GM23248 (cell line): ENCODE data around the gene TPRG1L. TPM values are rescaled to one million over a fixed set of nuclear protein-coding genes. Genes with fewer than 3 reads are reported as not detected.

Source experiments
- DNase-seq: peaks from one replicate; pipeline ENCODE4 v3.0.0-alpha.2; 2015
- H2AFZ ChIP-seq: fragments of 200-600 bp; sonication (generic); 2 replicates; pipeline ENCODE4 v1.6.1; 2016; ENCODE audit warnings: antibody characterized with exemption
- H3F3A ChIP-seq: fragments of 200-600 bp; sonication (generic); 2 replicates; pipeline ENCODE4 v1.6.1; 2016; ENCODE audit warnings: mild to moderate bottlenecking, antibody characterized with exemption, mixed run types; ENCODE audit not compliant: insufficient read depth
- H3K27ac ChIP-seq: fragments of 200-600 bp; sonication (generic); 2 replicates; pipeline ENCODE4 v1.5.1; 2016; ENCODE audit warnings: mild to moderate bottlenecking
- H3K27me3 ChIP-seq: fragments of 200-600 bp; sonication (generic); replicated peaks from 2 replicates; pipeline ENCODE4 v1.6.1; 2016; ENCODE audit warnings: mild to moderate bottlenecking; ENCODE audit not compliant: insufficient read depth
- H3K36me3 ChIP-seq: fragments of 200-600 bp; sonication (generic); 2 replicates; pipeline ENCODE4 v1.6.1; 2016; ENCODE audit warnings: low read depth, mild to moderate bottlenecking
- H3K4me1 ChIP-seq: fragments of 200-600 bp; sonication (generic); 2 replicates; pipeline ENCODE4 v1.6.1; 2016; ENCODE audit warnings: mild to moderate bottlenecking; ENCODE audit not compliant: insufficient read depth
- H3K4me2 ChIP-seq: fragments of 200-600 bp; sonication (generic); one replicate; pipeline ENCODE4 v1.6.1; 2016; ENCODE audit warnings: mild to moderate bottlenecking; ENCODE audit not compliant: unreplicated experiment
- H3K4me3 ChIP-seq: fragments of 200-600 bp; sonication (generic); 2 replicates; pipeline ENCODE4 v1.5.1; 2016; ENCODE audit warnings: mild to moderate bottlenecking
- H3K79me2 ChIP-seq: fragments of 200-600 bp; sonication (generic); 2 replicates; pipeline ENCODE4 v1.6.1; 2016; ENCODE audit warnings: mild to moderate bottlenecking; ENCODE audit not compliant: insufficient read depth
- H3K9ac ChIP-seq: fragments of 200-600 bp; sonication (generic); 2 replicates; pipeline ENCODE4 v1.6.1; 2016; ENCODE audit warnings: mild to moderate bottlenecking
- H3K9me2 ChIP-seq: fragments of 200-600 bp; sonication (generic); 2 replicates; pipeline ENCODE4 v1.6.1; 2016; ENCODE audit warnings: mixed run types, mild to moderate bottlenecking, moderate library complexity; ENCODE audit not compliant: insufficient read depth
- H3K9me3 ChIP-seq: fragments of 200-600 bp; sonication (generic); one replicate; pipeline ENCODE4 v1.6.1; 2017; ENCODE audit warnings: low read depth
- H4K20me1 ChIP-seq: fragments of 200-600 bp; sonication (generic); 2 replicates; pipeline ENCODE4 v1.6.0; 2016; ENCODE audit not compliant: insufficient read depth
- EZH2 ChIP-seq: fragments of 200-600 bp; sonication (generic); IDR thresholded peaks from 2 replicates; pipeline ENCODE4 v1.6.1; 2018; ENCODE audit warnings: antibody characterized with exemption, mild to moderate bottlenecking; ENCODE audit not compliant: insufficient read depth, poor library complexity, severe bottlenecking
- EZH2phosphoT487 ChIP-seq: fragments of 200-600 bp; sonication (generic); IDR thresholded peaks from 2 replicates; pipeline ENCODE4 v1.6.1; 2018; ENCODE audit warnings: antibody characterized with exemption, moderate library complexity, mild to moderate bottlenecking, low read depth; ENCODE audit not compliant: insufficient read depth
- whole genome bisulfite sequencing, 2 experiments: methylation state at CpG; one replicate each; pipeline ENCODE4 v1.1.6; 2015 to 2017; ENCODE audit warnings: low lambda C conversion rate in 2 of 2, low coverage in 1 of 2; ENCODE audit errors: missing lambda C conversion rate in 2 of 2; 5-methylcytosine and 5-hydroxymethylcytosine counted together
- in situ Hi-C: fragments of 300-500 bp; cut with MboI; formaldehyde crosslinking; loops from 2 replicates; pipeline ENCODE4 v1.15.0; 2020
- polyA plus RNA-seq: library from polyadenylated mRNA; unstranded; fragments of >200 nt; fragmentation: Nextera tagmentation; extraction: Ambion mirVana; gene quantifications from 2 replicates; pipeline ENCODE4 v1.2.1, GENCODE V29; 2016
- total RNA-seq: library from RNA; depleted of rRNA; stranded (reverse); fragments of >200 nt; shearing (Covaris generic); gene quantifications from 2 replicates; pipeline ENCODE4 v1.2.3, GENCODE V29; 2014

TPRG1L gene
- total and polyA plus RNA-seq, 2 experiments from 2014 or later, result 30.7 to 30.9 TPM

DNA sequence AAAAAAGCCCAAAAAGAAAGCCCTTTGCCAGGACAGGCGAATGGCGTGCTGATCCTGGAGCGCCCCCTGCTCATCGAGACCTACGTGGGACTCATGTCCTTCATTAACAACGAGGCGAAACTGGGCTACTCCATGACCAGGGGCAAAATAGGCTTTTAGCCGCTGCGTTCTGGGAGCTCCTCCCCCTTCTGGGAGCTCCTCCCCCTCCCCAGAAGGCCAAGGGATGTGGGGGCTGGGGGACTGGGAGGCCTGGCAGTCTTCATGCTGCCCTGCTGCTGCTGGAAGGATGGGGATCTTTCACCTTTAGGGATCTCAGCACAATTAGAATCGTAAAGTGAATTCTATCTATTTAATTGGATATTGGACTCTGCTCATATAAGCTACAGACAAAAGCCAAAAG lies 3.6 kb downstream of the TPRG1L start:
- Histone ChIP-seq H3F3A (no peaks in the 10 kb centered on the region), H3K36me3 (0 out of 2 replicates have a peak, but pooled peaks cover 4% of the 10 kb centered on the region), H3K4me1 (peaks cover 10% of the 10 kb centered on the region; the same call in 1 of the 2 replicates), H3K79me2 (peaks cover 18% of the 10 kb centered on the region), H2AFZ (no peak overlapping the region), H3K9me3 (no peaks in the 10 kb centered on the region), H3K4me2 (no peak overlapping the region), H3K4me3 (no peak overlapping the region), H3K27ac (no peak overlapping the region), H3K27me3 (no peaks in the 10 kb centered on the region), H3K9me2 (no peaks in the 10 kb centered on the region), H3K9ac (no peak overlapping the region), H4K20me1 (no peaks in the 10 kb centered on the region)
- no peak for DNase-seq
- in situ Hi-C loops, result loop anchor here (10.0 kb wide), 1 partner anchor 144 kb away; no protein-coding TSS in a partner anchor
- 89 to 91% methylated on average over 10 of the region's 10 CpGs for WGBS, 2 experiments
- TF ChIP-seq EZH2 (no peak), EZH2phosphoT487 (no peak)

DNA sequence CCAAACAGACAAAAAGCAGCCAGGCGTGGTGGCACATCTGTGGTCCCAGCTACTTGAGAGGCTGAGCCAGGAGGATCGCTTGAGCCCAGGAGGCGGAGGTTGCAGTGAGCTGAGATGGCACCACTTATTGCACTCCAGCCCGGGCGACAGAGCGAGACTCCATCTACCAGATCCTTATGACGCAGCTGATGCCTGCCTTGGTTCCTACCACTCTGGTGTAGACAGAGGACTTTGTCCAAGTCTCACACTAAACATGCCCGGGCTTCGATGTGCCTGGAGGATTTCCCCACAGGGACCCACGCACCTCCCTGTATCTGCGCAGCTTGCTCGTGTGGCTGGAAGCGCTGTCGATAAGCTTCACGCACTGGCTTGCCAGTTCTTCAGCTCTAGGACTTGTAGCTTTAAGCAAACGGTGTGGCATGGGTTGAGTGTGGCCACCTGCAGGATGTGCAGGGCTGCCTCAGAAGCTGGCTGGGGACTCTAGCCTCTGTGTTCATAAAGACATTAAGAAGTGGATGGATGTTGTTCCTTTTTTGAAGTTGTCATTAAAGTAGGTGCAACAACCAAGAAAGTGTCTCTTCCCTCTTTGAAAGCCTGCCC lies 4.8 kb downstream of the TPRG1L start:
- in situ Hi-C loops, result loop anchor here (10.0 kb wide), 1 partner anchor 145 kb away; no protein-coding TSS in a partner anchor
- Histone ChIP-seq H3K27me3 (no peaks in the 10 kb centered on the region), H3K9me2 (no peaks in the 10 kb centered on the region), H3F3A (no peaks in the 10 kb centered on the region), H3K36me3 (0 out of 2 replicates have a peak, but pooled peaks cover 4% of the 10 kb centered on the region), H3K27ac (no peak overlapping the region), H4K20me1 (no peaks in the 10 kb centered on the region), H2AFZ (no peak overlapping the region), H3K4me1 (peaks cover 7% of the 10 kb centered on the region; the same call in 1 of the 2 replicates), H3K9me3 (no peaks in the 10 kb centered on the region), H3K4me3 (no peak overlapping the region), H3K9ac (no peak overlapping the region), H3K79me2 (peaks cover 10% of the 10 kb centered on the region), H3K4me2 (no peak overlapping the region)
- DNase-seq, result no peak
- TF ChIP-seq EZH2phosphoT487, result no peak
- TF ChIP-seq EZH2, result no peak
- WGBS, 2 experiments, result 87 to 90% methylated on average over 16 of the region's 16 CpGs

DNA sequence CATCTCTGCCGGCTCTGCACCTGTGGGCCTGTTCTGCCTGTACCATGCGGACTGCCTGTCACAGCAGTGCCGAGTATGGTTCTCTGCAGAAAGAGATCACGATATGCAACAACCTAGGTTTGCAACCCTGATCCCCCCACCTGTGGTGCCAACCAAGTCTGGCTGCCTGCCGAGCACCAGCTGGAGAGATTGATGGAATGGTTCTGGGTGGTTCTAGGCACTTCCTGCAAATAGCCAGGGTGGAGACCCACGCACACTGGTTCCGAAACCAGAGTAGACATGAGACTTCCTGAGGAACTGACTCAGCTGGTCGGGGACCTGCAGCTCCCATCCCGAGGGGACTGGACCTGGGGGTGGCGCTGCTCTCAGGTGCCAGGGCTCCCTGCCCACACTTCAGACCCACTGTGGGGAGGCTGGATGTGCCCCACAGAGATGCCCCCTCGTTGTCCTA lies 5.4 kb downstream of the TPRG1L start:
- WGBS, 2 experiments, result 80 to 93% methylated on average over 9 to 10 of the region's 11 CpGs
- Histone ChIP-seq H3K36me3 (0 out of 2 replicates have a peak, but pooled peaks cover 4% of the 10 kb centered on the region), H3K9ac (no peak overlapping the region), H3F3A (no peaks in the 10 kb centered on the region), H3K79me2 (peaks cover 10% of the 10 kb centered on the region), H3K9me2 (no peaks in the 10 kb centered on the region), H3K4me2 (no peak overlapping the region), H2AFZ (no peak overlapping the region), H3K9me3 (no peaks in the 10 kb centered on the region), H3K4me1 (peaks cover 7% of the 10 kb centered on the region; the same call in 1 of the 2 replicates), H4K20me1 (no peaks in the 10 kb centered on the region), H3K4me3 (no peak overlapping the region), H3K27me3 (no peaks in the 10 kb centered on the region), H3K27ac (no peak overlapping the region)
- TF ChIP-seq EZH2 (no peak), EZH2phosphoT487 (no peak)
- no peak for DNase-seq
- in situ Hi-C loops, result no loop called here

- no peak overlapping the region for H3K4me3 ChIP-seq
- H3K9ac ChIP-seq, result no peak overlapping the region
- H3K27ac ChIP-seq, result no peak overlapping the region
- no peak for DNase-seq
- no peaks in the 10 kb centered on the region for H4K20me1 ChIP-seq
- no peaks in the 10 kb centered on the region for H3K27me3 ChIP-seq
- peaks cover 4% of the 10 kb centered on the region; the same call in 1 of the 2 replicates for H3K4me1 ChIP-seq
- no peak for TF ChIP-seq EZH2phosphoT487
- TF ChIP-seq EZH2, result no peak
- no peak overlapping the region for H3K4me2 ChIP-seq
- H2AFZ ChIP-seq, result no peak overlapping the region
- H3K9me2 ChIP-seq, result no peaks in the 10 kb centered on the region
- in situ Hi-C loops, result no loop called here
- 0 out of 2 replicates have a peak, but pooled peaks cover 4% of the 10 kb centered on the region for H3K36me3 ChIP-seq
- WGBS, 2 experiments, result 77 to 82% methylated on average over 9 of the region's 9 CpGs
- peaks cover 3% of the 10 kb centered on the region for H3K79me2 ChIP-seq
- no peaks in the 10 kb centered on the region for H3F3A ChIP-seq
- H3K9me3 ChIP-seq, result no peaks in the 10 kb centered on the region
These were observed 6.1 kb downstream of the TPRG1L start for GRCh38 chr1:3630914-3631313.
